Epithelial cell of esophagus (primary cell): Measurements from ENCODE around the gene OR13D1.
"Not testable (repeated sequence)": the region's sequence is repeated elsewhere in the genome, so short reads cannot be mapped to it uniquely, and the experiment has no call there.

Experiments
- DNase-seq: peaks from one replicate; pipeline ENCODE4 v3.0.0; 2010; ENCODE audit warnings: low read depth
- H3K4me3 ChIP-seq: 2 replicates; pipeline ENCODE4 v1.5.1; 2011; ENCODE audit warnings: mild to moderate bottlenecking, low read length, control low read depth
- CTCF ChIP-seq: IDR thresholded peaks from 2 replicates; pipeline ENCODE4 v1.5.1; 2011; ENCODE audit warnings: low read depth, mild to moderate bottlenecking, low read length, control low read depth, inconsistent platforms; ENCODE audit not compliant: insufficient read depth; ENCODE audit errors: missing control alignments

Gene OR13D1

GRCh38 chr9:104694218-104694617, at the start of gene OR13D1:
TSS of gene OR13D1 (plus strand) at chr9:104694518. CDS start at chr9:104694518, 0 bp downstream.
- no peak for TF ChIP-seq CTCF
- DNase-seq: no peak
- H3K4me3 ChIP-seq: no peak within 1 kb of the TSS

- no peak overlapping the region for H3K4me3 ChIP-seq
- DNase-seq: no peak
- no peak for TF ChIP-seq CTCF
Observed at GRCh38 chr9:104658496-104659195, 35.7 kb upstream of the OR13D1 start.

GRCh38 chr9:104675611-104676010, 18.7 kb upstream of the OR13D1 start:
- no peak overlapping the region for H3K4me3 ChIP-seq
- no peak for DNase-seq
- no peak for TF ChIP-seq CTCF

- peak; percentile 69 for DNase-seq
- H3K4me3 ChIP-seq: no peak overlapping the region
- peak; percentile 43 for TF ChIP-seq CTCF
Observed at GRCh38 chr9:104682642-104683041, 11.7 kb upstream of the OR13D1 start.

GRCh38 chr9:104686081-104686480, 8.2 kb upstream of the OR13D1 start:
- TF ChIP-seq CTCF: no peak
- no peak for DNase-seq
- no peak overlapping the region for H3K4me3 ChIP-seq

GRCh38 chr9:104700306-104700705, 6.0 kb downstream of the OR13D1 start:
- TF ChIP-seq CTCF: no peak
- DNase-seq: no peak
- H3K4me3 ChIP-seq: no peak overlapping the region

GRCh38 chr9:104708737-104709136, 14.4 kb downstream of the OR13D1 start:
- not testable (repeated sequence) for DNase-seq, H3K4me3 ChIP-seq
